Fibroblast of lung (primary cell): ENCODE results near the gene SH2D1B. TPM values are rescaled to one million over a fixed set of nuclear protein-coding genes. Genes with fewer than 3 reads are reported as not detected.
"Not testable (repeated sequence)": the region's sequence is repeated elsewhere in the genome, so short reads cannot be mapped to it uniquely, and the experiment has no call there.

Experiments
- DNase-seq, 2 donors: peaks; one replicate each; pipeline versions ENCODE4 v3.0.0 to v3.0.0-alpha.2; 2010; ENCODE audit warnings: low read depth in 2 of 2
- H2AFZ ChIP-seq: 2 replicates; pipeline ENCODE4 v1.5.1; 2012; ENCODE audit warnings: low read length, control low read depth, inconsistent platforms
- H3K27ac ChIP-seq: 2 replicates; pipeline ENCODE4 v1.5.1; 2011; ENCODE audit warnings: low read length, control low read depth; ENCODE audit not compliant: insufficient read depth
- H3K27me3 ChIP-seq: 2 replicates; pipeline ENCODE4 v1.5.1; 2011; ENCODE audit warnings: mild to moderate bottlenecking, low read length; ENCODE audit not compliant: control insufficient read depth, insufficient read depth
- H3K36me3 ChIP-seq: 2 replicates; pipeline ENCODE4 v1.5.1; 2011; ENCODE audit warnings: low read length; ENCODE audit not compliant: control insufficient read depth, insufficient read depth
- H3K4me1 ChIP-seq: 2 replicates; pipeline ENCODE4 v1.5.1; 2011; ENCODE audit warnings: low read length; ENCODE audit not compliant: control insufficient read depth, insufficient read depth; ENCODE audit errors: extremely low read depth
- H3K4me2 ChIP-seq: 2 replicates; pipeline ENCODE4 v1.5.1; 2011; ENCODE audit warnings: low read length, control low read depth; ENCODE audit not compliant: insufficient read depth; ENCODE audit errors: extremely low read depth
- H3K4me3 ChIP-seq, 4 experiments: fragments of 200-600 bp in 1 of 4; sonication (generic) in 1 of 4; replicated peaks in 1 of 4; 2 replicates each; pipeline ENCODE4 v1.5.1; 2011 to 2016; ENCODE audit warnings: low read length in 4 of 4, low read depth in 3 of 4, mild to moderate bottlenecking in 3 of 4, control low read depth in 2 of 4, inconsistent platforms in 1 of 4, mixed read lengths in 1 of 4; ENCODE audit not compliant: insufficient read depth in 1 of 4; ENCODE audit errors: control extremely low read depth in 1 of 4
- H3K79me2 ChIP-seq: 2 replicates; pipeline ENCODE4 v1.5.1; 2012; ENCODE audit warnings: mild to moderate bottlenecking, low read length, inconsistent platforms; ENCODE audit not compliant: control insufficient read depth, insufficient read depth
- H3K9ac ChIP-seq: 2 replicates; pipeline ENCODE4 v1.5.1; 2011; ENCODE audit warnings: mild to moderate bottlenecking, low read length, control low read depth; ENCODE audit not compliant: insufficient read depth
- H3K9me3 ChIP-seq: 2 replicates; pipeline ENCODE4 v1.5.1; 2012; ENCODE audit warnings: low read depth, low read length; ENCODE audit not compliant: control insufficient read depth, insufficient read depth
- H4K20me1 ChIP-seq: 2 replicates; pipeline ENCODE4 v1.5.1; 2011; ENCODE audit warnings: low read length; ENCODE audit not compliant: control insufficient read depth, insufficient read depth; ENCODE audit errors: extremely low read depth
- EZH2 ChIP-seq: IDR thresholded peaks from 2 replicates; pipeline ENCODE4 v1.5.1; 2012; ENCODE audit warnings: low read length, control low read depth, mild to moderate bottlenecking; ENCODE audit errors: missing control alignments
- polyA minus RNA-seq: library from RNA; depleted of rRNA, polyadenylated mRNA; stranded (reverse); fragments of >200 nt; gene quantifications from 2 replicates; pipeline ENCODE4 v1.2.3, GENCODE V29; 2011; ENCODE audit warnings: low replicate concordance
- polyA plus RNA-seq, 2 donors: library from polyadenylated mRNA; depleted of rRNA in 1 of 2; stranded (reverse) in 1 of 2; unstranded in 1 of 2; fragments of >200 nt; gene quantifications; 2 replicates each; pipeline ENCODE4 v1.2.1, GENCODE V29; 2011 to 2012; ENCODE audit warnings: missing spikeins in 1 of 2
- total RNA-seq: library from RNA; depleted of rRNA; stranded (reverse); fragments of >200 nt; gene quantifications from 2 replicates; pipeline ENCODE4 v1.2.1, GENCODE V29; 2014
- TF ChIP-seq, protein P1 (sequence below), 2 donors: IDR thresholded peaks in 1 of 2; conservative IDR thresholded peaks in 1 of 2; 1 replicate in 1 of 2; 2 replicates in 1 of 2; pipeline ENCODE4 v1.5.1; 2011 to 2012; ENCODE audit warnings: low read length in 2 of 2, control low read depth in 1 of 2, inconsistent platforms in 1 of 2, low read depth in 1 of 2, mild to moderate bottlenecking in 1 of 2

SH2D1B gene, protein sequence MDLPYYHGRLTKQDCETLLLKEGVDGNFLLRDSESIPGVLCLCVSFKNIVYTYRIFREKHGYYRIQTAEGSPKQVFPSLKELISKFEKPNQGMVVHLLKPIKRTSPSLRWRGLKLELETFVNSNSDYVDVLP
- total RNA-seq: not detected in 2 replicates
- polyA plus RNA-seq: 0.02 TPM in 1 of 2 replicates, not detected in the other
- polyA plus RNA-seq (2012): not detected in 2 replicates
- polyA minus RNA-seq: not detected in 2 replicates

DNA sequence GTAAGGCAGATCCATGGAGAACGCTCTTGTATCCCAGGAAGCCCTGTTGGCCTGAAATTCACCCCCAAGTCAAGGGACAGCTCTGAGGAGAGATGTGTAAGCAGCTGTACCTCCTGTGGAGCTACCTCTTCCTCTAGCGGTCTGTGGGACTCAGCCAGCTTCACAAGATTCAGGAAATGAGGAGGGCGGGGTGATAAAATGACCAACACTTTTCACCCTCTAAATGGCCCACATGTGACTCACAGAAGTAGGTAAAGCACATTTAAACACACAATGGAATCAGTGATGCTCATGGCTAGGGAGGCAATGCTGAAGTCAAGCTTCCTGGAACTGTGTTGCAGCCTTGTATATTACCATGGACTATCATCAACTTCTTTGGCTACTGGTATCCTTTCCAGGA is at the start of gene SH2D1B:
Gene SH2D1B (minus strand): TSS at position 135 of the 400 bp plus-strand sequence. CDS start 120 bp downstream, at position 15.
- TF ChIP-seq, protein P1, sequence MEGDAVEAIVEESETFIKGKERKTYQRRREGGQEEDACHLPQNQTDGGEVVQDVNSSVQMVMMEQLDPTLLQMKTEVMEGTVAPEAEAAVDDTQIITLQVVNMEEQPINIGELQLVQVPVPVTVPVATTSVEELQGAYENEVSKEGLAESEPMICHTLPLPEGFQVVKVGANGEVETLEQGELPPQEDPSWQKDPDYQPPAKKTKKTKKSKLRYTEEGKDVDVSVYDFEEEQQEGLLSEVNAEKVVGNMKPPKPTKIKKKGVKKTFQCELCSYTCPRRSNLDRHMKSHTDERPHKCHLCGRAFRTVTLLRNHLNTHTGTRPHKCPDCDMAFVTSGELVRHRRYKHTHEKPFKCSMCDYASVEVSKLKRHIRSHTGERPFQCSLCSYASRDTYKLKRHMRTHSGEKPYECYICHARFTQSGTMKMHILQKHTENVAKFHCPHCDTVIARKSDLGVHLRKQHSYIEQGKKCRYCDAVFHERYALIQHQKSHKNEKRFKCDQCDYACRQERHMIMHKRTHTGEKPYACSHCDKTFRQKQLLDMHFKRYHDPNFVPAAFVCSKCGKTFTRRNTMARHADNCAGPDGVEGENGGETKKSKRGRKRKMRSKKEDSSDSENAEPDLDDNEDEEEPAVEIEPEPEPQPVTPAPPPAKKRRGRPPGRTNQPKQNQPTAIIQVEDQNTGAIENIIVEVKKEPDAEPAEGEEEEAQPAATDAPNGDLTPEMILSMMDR (conservative IDR thresholded peaks at IDR 0.05 in 1 of 2, IDR thresholded peaks at IDR 0.05 in 1 of 2; ENCODE audit: low read depth in 1 of 2, low read length in 2 of 2): no peak
- TF ChIP-seq EZH2: no peak
- Histone ChIP-seq H3K27ac (no peak within 1 kb of the TSS), H3K27me3 (no peaks in the 10 kb centered on the region), H3K79me2 (no peaks in the 10 kb centered on the region), H3K9me3 (no peaks in the 10 kb centered on the region), H3K9ac (no peak within 1 kb of the TSS), H3K4me2 (no peak within 1 kb of the TSS), H4K20me1 (no peaks in the 10 kb centered on the region), H3K4me3 (no peak within 1 kb of the TSS), H3K4me1 (no peaks in the 10 kb centered on the region), H3K36me3 (no peaks in the 10 kb centered on the region), H2AFZ (no peak within 1 kb of the TSS)
- peak in 1 of 2 donors; percentile 52 for DNase-seq

DNA sequence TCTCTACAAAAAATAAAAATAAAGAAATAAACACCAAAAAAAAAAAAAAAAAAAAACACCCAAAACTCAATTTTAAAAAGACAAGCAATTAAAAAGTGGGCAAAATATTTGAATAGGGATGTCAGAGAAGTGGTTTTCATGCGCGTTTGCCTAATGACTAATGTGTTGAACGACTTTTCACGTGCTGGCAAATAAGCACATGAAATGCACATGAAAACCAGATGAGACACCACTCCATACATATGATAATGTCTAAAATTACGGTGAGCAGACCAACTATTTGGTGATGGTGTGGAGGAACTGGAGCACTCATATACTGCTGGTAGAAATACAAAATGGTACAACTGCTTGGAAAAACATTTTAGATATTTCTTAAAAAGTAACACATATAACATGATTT is 46.3 kb upstream of the SH2D1B start:
- Histone ChIP-seq H3K36me3 (no peaks in the 10 kb centered on the region), H4K20me1 (no peaks in the 10 kb centered on the region), H3K79me2 (no peaks in the 10 kb centered on the region), H3K4me1 (no peaks in the 10 kb centered on the region), H3K9ac (no peak overlapping the region), H3K27ac (no peak overlapping the region), H3K4me3 (no peak overlapping the region), H2AFZ (no peak overlapping the region), H3K9me3 (no peaks in the 10 kb centered on the region), H3K27me3 (no peaks in the 10 kb centered on the region), H3K4me2 (no peak overlapping the region)
- TF ChIP-seq, protein P1 (conservative IDR thresholded peaks at IDR 0.05 in 1 of 2, IDR thresholded peaks at IDR 0.05 in 1 of 2; ENCODE audit: low read depth in 1 of 2, low read length in 2 of 2): no peak
- no peak for TF ChIP-seq EZH2
- peak in 1 of 2 donors; percentile 32 for DNase-seq

DNA sequence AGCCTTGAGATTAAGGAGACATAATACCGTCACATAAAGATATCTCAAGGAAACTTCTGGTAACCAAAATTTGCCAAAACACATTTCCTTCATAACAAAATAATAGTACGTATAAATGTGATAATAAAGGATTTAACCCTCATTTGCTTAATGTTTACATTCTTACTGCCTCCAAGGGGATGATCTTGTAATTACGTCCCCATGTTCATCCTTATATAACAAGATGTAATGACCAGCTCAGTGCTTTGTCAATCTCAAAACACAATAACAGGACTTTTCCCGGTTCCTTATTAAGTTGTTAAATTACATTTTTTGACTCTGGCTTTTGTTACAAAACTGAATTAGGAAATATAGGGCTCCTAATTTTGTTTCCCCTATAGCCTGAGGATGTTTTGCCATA is 44.4 kb upstream of the SH2D1B start:
- TF ChIP-seq EZH2: no peak
- TF ChIP-seq, protein P1 (conservative IDR thresholded peaks at IDR 0.05 in 1 of 2, IDR thresholded peaks at IDR 0.05 in 1 of 2; ENCODE audit: low read depth in 1 of 2, low read length in 2 of 2): no peak
- no peaks in the 10 kb centered on the region for H3K9me3 ChIP-seq
- no peaks in the 10 kb centered on the region for H3K36me3 ChIP-seq

DNA sequence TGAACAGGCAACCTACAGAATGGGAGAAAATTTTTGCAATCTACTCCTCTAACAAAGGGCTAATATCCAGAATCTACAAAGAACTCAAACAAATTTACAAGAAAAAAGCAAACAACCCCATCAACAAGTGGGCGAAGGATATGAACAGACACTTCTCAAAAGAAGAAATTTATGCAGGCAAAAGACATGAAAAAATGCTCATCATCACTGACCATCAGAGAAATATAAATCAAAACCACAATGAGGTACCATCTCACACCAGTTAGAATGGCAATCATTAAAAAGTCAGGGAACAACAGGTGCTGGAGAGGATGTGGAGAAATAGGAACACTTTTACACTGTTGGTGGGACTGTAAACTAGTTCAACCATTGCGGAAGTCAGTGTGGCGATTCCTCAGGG is 42.4 kb upstream of the SH2D1B start:
- not testable (repeated sequence) for H3K79me2 ChIP-seq, H4K20me1 ChIP-seq, H3K27ac ChIP-seq, H2AFZ ChIP-seq, H3K9me3 ChIP-seq, H3K4me2 ChIP-seq, H3K4me1 ChIP-seq, H3K4me3 ChIP-seq, DNase-seq, H3K9ac ChIP-seq, H3K36me3 ChIP-seq, H3K27me3 ChIP-seq

More for the DNA sequence above, 44.4 kb upstream of the SH2D1B start:
- Histone ChIP-seq H3K9ac (no peak overlapping the region), H3K79me2 (no peaks in the 10 kb centered on the region), H4K20me1 (no peaks in the 10 kb centered on the region), H2AFZ (no peak overlapping the region), H3K4me2 (no peak overlapping the region), H3K4me1 (no peaks in the 10 kb centered on the region), H3K4me3 (no peak overlapping the region), H3K27ac (no peak overlapping the region), H3K27me3 (no peaks in the 10 kb centered on the region)
- no peak for DNase-seq
